Fibroblast of lung (primary cell): Measurements from ENCODE around the gene CBL.

Source experiments
- CTCF ChIP-seq, 2 donors: IDR thresholded peaks in 1 of 2; conservative IDR thresholded peaks in 1 of 2; 1 replicate in 1 of 2; 2 replicates in 1 of 2; pipeline ENCODE4 v1.5.1; 2011 to 2012; ENCODE audit warnings: low read length in 2 of 2, control low read depth in 1 of 2, inconsistent platforms in 1 of 2, low read depth in 1 of 2, mild to moderate bottlenecking in 1 of 2
- EZH2 ChIP-seq: IDR thresholded peaks from 2 replicates; pipeline ENCODE4 v1.5.1; 2012; ENCODE audit warnings: low read length, control low read depth, mild to moderate bottlenecking; ENCODE audit errors: missing control alignments

GRCh38 chr11:119273721-119274120 lies 67.6 kb downstream of the CBL start:
- TF ChIP-seq CTCF (conservative IDR thresholded peaks at IDR 0.05 in 1 of 2, IDR thresholded peaks at IDR 0.05 in 1 of 2; ENCODE audit: low read depth in 1 of 2, low read length in 2 of 2): no peak
- no peak for TF ChIP-seq EZH2
